HG02973 (cell line): ENCODE results near the gene TNKS1BP1.

Source experiments
- ATAC-seq: cut with Tn5 transposase; IDR thresholded peaks from one replicate; pipeline ENCODE4 v1.9.1; 2021; ENCODE audit warnings: moderate library complexity; ENCODE audit not compliant: unreplicated experiment

TNKS1BP1 gene

GRCh38 chr11:57260937-57261783 is 63.6 kb downstream of the TNKS1BP1 start:
- ATAC-seq, result no peak

GRCh38 chr11:57256119-57256518 is 68.6 kb downstream of the TNKS1BP1 start:
- ATAC-seq, result no peak

GRCh38 chr11:57255618-57256017 is 69.1 kb downstream of the TNKS1BP1 start:
- ATAC-seq, result no peak

- no peak for ATAC-seq
These were observed 70.1 kb downstream of the TNKS1BP1 start for GRCh38 chr11:57254631-57255030.

DNA sequence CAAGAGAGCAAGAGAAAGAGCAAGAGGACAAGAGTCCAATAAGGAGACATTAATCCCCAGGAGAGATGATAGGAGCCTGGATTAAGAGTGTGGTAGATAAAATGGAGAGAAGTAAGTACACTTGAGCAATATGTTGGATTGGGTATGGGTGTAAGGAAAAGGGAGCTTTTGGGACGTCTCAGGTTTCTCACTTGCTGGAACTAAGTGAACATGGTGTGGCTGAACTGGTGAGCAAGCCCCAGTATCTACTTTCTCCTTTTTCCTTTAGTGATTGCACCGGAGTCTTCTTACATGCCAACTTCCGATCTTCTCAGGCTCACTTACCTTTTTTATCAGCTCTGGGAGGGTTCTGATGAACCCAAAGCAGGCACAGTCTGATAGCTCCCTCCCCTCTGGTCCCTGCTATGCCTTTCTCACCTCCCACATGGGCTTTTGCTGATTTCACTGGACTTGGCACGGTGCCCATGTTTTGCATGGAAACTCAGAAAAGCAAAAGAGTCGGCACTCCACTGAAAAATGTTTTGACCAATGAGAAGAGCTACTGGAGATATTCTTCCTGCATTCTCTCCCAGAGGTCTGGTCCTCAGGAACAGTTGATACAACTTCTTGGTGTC is 73.2 kb downstream of the TNKS1BP1 start:
- ATAC-seq, result no peak

- ATAC-seq, result no peak
These were observed 73.7 kb downstream of the TNKS1BP1 start for GRCh38 chr11:57251037-57251436.
